Kidney (tissue), 14 donors: ENCODE data around the gene HEMK1. TPM values are rescaled to one million over a fixed set of nuclear protein-coding genes. Genes with fewer than 3 reads are reported as not detected.
A peak's percentile ranks its signal among the peaks of the same experiment; 100 is the strongest.

Experiments used
- DNase-seq, 5 donors: peaks; one replicate each; pipeline ENCODE4 v3.0.0-alpha.2; 2013 to 2020
- FAIRE-seq: peaks from 2 replicates; lab custom pipeline; 2012; peaks lifted over from hg19 to GRCh38; lab: Jason Lieb, UNC
- H3K27ac ChIP-seq, 2 donors: one replicate each; pipeline ENCODE4 v1.7.0; 2013; ENCODE audit warnings: low read depth in 2 of 2, low read length in 2 of 2, inconsistent platforms in 1 of 2
- H3K27me3 ChIP-seq: one replicate; pipeline ENCODE4 v1.7.1; 2013; ENCODE audit warnings: low read length, inconsistent platforms; ENCODE audit not compliant: control insufficient read depth, insufficient read depth
- H3K36me3 ChIP-seq, 3 donors: one replicate each; pipeline versions ENCODE4 v1.7.0 to v1.7.1; 2013; ENCODE audit warnings: low read length in 3 of 3, control low read depth in 1 of 3, inconsistent platforms in 1 of 3; ENCODE audit not compliant: insufficient read depth in 3 of 3, control insufficient read depth in 2 of 3
- H3K4me1 ChIP-seq, 3 donors: one replicate each; pipeline versions ENCODE4 v1.7.0 to v1.7.1; 2013; ENCODE audit warnings: low read length in 3 of 3, inconsistent platforms in 1 of 3, low read depth in 1 of 3; ENCODE audit not compliant: control insufficient read depth in 2 of 3, insufficient read depth in 2 of 3
- H3K4me3 ChIP-seq, 3 donors: one replicate each; pipeline versions ENCODE4 v1.7.0 to v1.8.1; 2013; ENCODE audit warnings: low read length in 3 of 3, control low read depth in 1 of 3, inconsistent platforms in 1 of 3
- H3K9ac ChIP-seq, 3 donors: one replicate each; pipeline versions ENCODE4 v1.7.0 to v1.7.1; 2013; ENCODE audit warnings: low read length in 3 of 3, control low read depth in 1 of 3, inconsistent platforms in 1 of 3
- H3K9me3 ChIP-seq, 3 donors: one replicate each; pipeline versions ENCODE4 v1.7.0 to v1.7.1; 2013; ENCODE audit warnings: low read length in 3 of 3, control low read depth in 1 of 3, inconsistent platforms in 1 of 3; ENCODE audit not compliant: control insufficient read depth in 2 of 3, insufficient read depth in 1 of 3
- CTCF ChIP-seq: IDR thresholded peaks from 3 replicates; pipeline ENCODE4 v1.5.1; 2012; ENCODE audit warnings: mild to moderate bottlenecking, moderate library complexity, borderline replicate concordance; ENCODE audit not compliant: insufficient read depth; ENCODE audit errors: extremely low read depth
- intact Hi-C: fragments of 100-400 bp; cut with DNase I; formaldehyde crosslinking; loops from one replicate; pipeline ENCODE4 v1.11.1; 2022
- polyA plus RNA-seq: library from polyadenylated mRNA; stranded (reverse); fragments of 350-450 nt; fragmentation: Illumina TruSeq; extraction: RNeasy Lipid Tissue Mini Kit (QIAGEN cat#74804); gene quantifications from one replicate; pipeline ENCODE4 v1.2.3, GENCODE V29; 2014; ENCODE audit warnings: low read depth, low replicate concordance; ENCODE audit not compliant: insufficient read depth
- total RNA-seq: library from RNA; stranded (reverse); fragmentation: NEBNext Ultra II Directional; extraction: Animal tissue kit (Norgen Biotek cat#: 25700); gene quantifications from one replicate; pipeline ENCODE4 v1.2.1, GENCODE V29; 2021
- donor health status: control.
- donor health status: control.
- donor health status: control.
- donor health status: control.
- donor health status: control.
- donor health status: DM: yes; HTN: yes; CAD: no.
- donor health status: Normal renal cell carcinoma (clear cell type).

HEMK1 gene
- total and polyA plus RNA-seq, 2 donors from 2014 or later, result 25.1 to 30.3 TPM

- H3K9me3 ChIP-seq, result no peaks in the 10 kb centered on the region
- TF ChIP-seq CTCF, result peak; percentile 96
- peak; percentile 70 to 87 (median 83) for DNase-seq
- no peaks in the 10 kb centered on the region for H3K36me3 ChIP-seq
- no peak overlapping the region for H3K4me3 ChIP-seq
- peak; percentile 53 for FAIRE-seq
- H3K4me1 ChIP-seq, result peaks cover 0 to 28% (median 25%) of the 10 kb centered on the region in 3 donors
- H3K27ac ChIP-seq, result peak overlapping the region; percentile 23 to 62
- intact Hi-C loops, result loop anchor here (5.0 kb wide), 1 partner anchor 40 kb away; the partner anchor contains the start of gene CISH
- H3K27me3 ChIP-seq, result no peaks in the 10 kb centered on the region
- H3K9ac ChIP-seq, result peak overlapping the region in 1 of 3 donors; percentile 42
Measured at GRCh38 chr3:50572158-50572557, 2.8 kb downstream of the HEMK1 start.

GRCh38 chr3:50572801-50573371 lies 3.6 kb downstream of the HEMK1 start:
- TF ChIP-seq CTCF, result no peak
- Histone ChIP-seq H3K4me1 (peaks cover 0 to 28% (median 23%) of the 10 kb centered on the region in 3 donors), H3K36me3 (peaks cover 0 to 5% (median under 1%) of the 10 kb centered on the region in 3 donors), H3K27me3 (no peaks in the 10 kb centered on the region), H3K9ac (peak overlapping the region in 1 of 3 donors; percentile 42), H3K4me3 (no peak overlapping the region), H3K9me3 (no peaks in the 10 kb centered on the region), H3K27ac (peak overlapping the region; percentile 61)
- FAIRE-seq, result no peak
- intact Hi-C loops, result loop anchor here (5.0 kb wide), 1 partner anchor 39 kb away; the partner anchor contains the start of gene CISH
- DNase-seq, result no peak

GRCh38 chr3:50573566-50574443 lies 4.5 kb downstream of the HEMK1 start:
- H3K9me3 ChIP-seq, result no peaks in the 10 kb centered on the region
- no peak overlapping the region for H3K4me3 ChIP-seq
- FAIRE-seq (no peak), DNase-seq (no peak)
- intact Hi-C loops, result loop anchor here (5.0 kb wide), 1 partner anchor 38 kb away; the partner anchor contains the start of gene CISH
- peak overlapping the region in 1 of 3 donors; percentile 42 for H3K9ac ChIP-seq
- peak overlapping the region in 1 of 2 donors; percentile 61 for H3K27ac ChIP-seq
- H3K36me3 ChIP-seq, result peaks cover 0 to 8% (median 2%) of the 10 kb centered on the region in 3 donors
- peaks cover 0 to 28% (median 20%) of the 10 kb centered on the region in 3 donors for H3K4me1 ChIP-seq
- no peak for TF ChIP-seq CTCF
- H3K27me3 ChIP-seq, result no peaks in the 10 kb centered on the region
